Activated T-cell treated with anti-CD3 and anti-CD28 coated beads, Interleukin-2, amount 50 U/mL, for 72 hours (primary cell): ENCODE data around the gene PCNX2. TPM values are rescaled to one million over a fixed set of nuclear protein-coding genes. Genes with fewer than 3 reads are reported as not detected.

Experiments used
- ATAC-seq, 2 donors: fragments of 150-1000 bp; cut with Tn5 transposase; replicated peaks in 1 of 2; 2 replicates each; pipeline ENCODE4 v1.10.0; 2021; ENCODE audit warnings: moderate library complexity in 2 of 2, mild to moderate bottlenecking in 1 of 2
- DNase-seq, 2 donors: peaks; one replicate each; pipeline ENCODE4 v3.0.0; 2021 to 2022; ENCODE audit warnings: mixed read lengths in 1 of 2
- H3K27ac Mint-ChIP-seq: one replicate; pipeline ENCODE4 v1.8.0; 2022; ENCODE audit warnings: mild to moderate bottlenecking, moderate library complexity, mixed read lengths
- H3K27me3 Mint-ChIP-seq: one replicate; pipeline ENCODE4 v1.8.0; 2022; ENCODE audit warnings: low read depth, mixed read lengths
- H3K36me3 Mint-ChIP-seq, 2 donors: one replicate each; pipeline ENCODE4 v1.8.0; 2022; ENCODE audit warnings: mixed read lengths in 2 of 2, mild to moderate bottlenecking in 1 of 2; ENCODE audit not compliant: insufficient read depth in 2 of 2
- H3K4me1 Mint-ChIP-seq: one replicate; pipeline ENCODE4 v1.8.0; 2022; ENCODE audit warnings: low read depth, mixed read lengths
- H3K4me3 Mint-ChIP-seq, 2 donors: one replicate each; pipeline ENCODE4 v1.8.0; 2022; ENCODE audit warnings: mild to moderate bottlenecking in 2 of 2, mixed read lengths in 2 of 2, moderate library complexity in 2 of 2
- H3K9me3 Mint-ChIP-seq, 2 donors: one replicate each; pipeline ENCODE4 v1.8.0; 2022; ENCODE audit warnings: mixed read lengths in 2 of 2
- total RNA-seq, 2 donors: library from RNA; stranded (reverse); gene quantifications; one replicate each; pipeline ENCODE4 v1.2.3, GENCODE V29; 2022

The PCNX2 gene
- total RNA-seq, 2 donors from 2014 or later: 26.2 to 28.6 TPM

GRCh38 chr1:233304489-233305102 lies 9.1 kb upstream of the PCNX2 start:
- H3K36me3 Mint-ChIP-seq: no peaks in the 10 kb centered on the region
- no peak overlapping the region for H3K27ac Mint-ChIP-seq
- peak in 1 of 2 donors; percentile 39 for ATAC-seq
- no peak overlapping the region for H3K4me3 Mint-ChIP-seq
- no peaks in the 10 kb centered on the region for H3K9me3 Mint-ChIP-seq
- no peak for DNase-seq
- no peaks in the 10 kb centered on the region for H3K27me3 Mint-ChIP-seq
- no peaks in the 10 kb centered on the region for H3K4me1 Mint-ChIP-seq

DNA sequence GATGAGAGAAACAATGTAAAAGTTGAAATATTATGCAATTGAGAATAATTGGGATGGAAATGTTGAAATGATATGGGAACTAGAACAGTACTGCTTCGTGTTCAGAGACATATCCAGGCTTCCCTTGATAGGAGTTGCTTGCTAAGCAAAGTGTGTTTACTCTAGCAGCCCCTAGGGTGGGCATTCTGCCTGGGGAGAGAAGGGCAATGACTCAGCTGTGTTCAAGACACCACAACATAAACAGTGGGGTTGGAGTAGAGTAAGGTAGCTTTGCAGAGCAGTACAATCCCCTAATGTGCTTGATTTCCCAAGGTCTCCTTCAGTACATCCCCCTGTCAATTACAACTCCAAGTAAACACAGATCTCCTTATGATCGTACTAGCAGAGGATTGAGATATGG lies 4.8 kb upstream of the PCNX2 start:
- peaks cover 11% of the 10 kb centered on the region for H3K4me1 Mint-ChIP-seq
- no peaks in the 10 kb centered on the region for H3K9me3 Mint-ChIP-seq
- H3K36me3 Mint-ChIP-seq: no peaks in the 10 kb centered on the region
- no peaks in the 10 kb centered on the region for H3K27me3 Mint-ChIP-seq
- ATAC-seq (no peak), DNase-seq (no peak)
- H3K27ac Mint-ChIP-seq: no peak overlapping the region
- no peak overlapping the region for H3K4me3 Mint-ChIP-seq

DNA sequence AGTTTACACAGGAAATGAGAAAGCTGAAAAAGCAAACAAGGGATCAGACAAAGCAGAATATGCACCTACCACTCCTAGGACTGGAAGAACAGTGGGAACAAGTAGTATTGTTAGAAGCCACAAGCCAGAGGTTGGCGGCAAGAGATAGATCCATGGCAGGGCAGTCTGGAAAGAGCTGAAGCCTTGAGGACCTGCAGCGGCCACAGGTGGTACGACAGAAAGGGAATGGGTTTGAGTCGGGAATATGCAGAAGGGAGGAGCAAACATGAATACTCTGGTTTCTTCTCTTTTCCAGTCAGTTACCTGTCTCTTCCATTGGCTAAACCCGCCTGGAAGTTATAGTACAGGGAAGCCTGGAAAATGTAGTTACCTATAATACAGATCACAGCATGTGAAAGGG lies 3.9 kb upstream of the PCNX2 start:
- no peak for DNase-seq
- H3K27ac Mint-ChIP-seq: no peak overlapping the region

GRCh38 chr1:233295975-233296322 lies 424 bp upstream of the PCNX2 start:
- Mint-ChIP-seq H3K27me3 (no peaks in the 10 kb centered on the region), H3K36me3 (peaks cover 0 to 2% of the 10 kb centered on the region in 2 donors), H3K27ac (peak overlapping the region; percentile 98), H3K4me1 (peaks cover 31% of the 10 kb centered on the region), H3K9me3 (no peaks in the 10 kb centered on the region), H3K4me3 (peak overlapping the region; percentile 97 to 100)
- DNase-seq (no peak), ATAC-seq (no peak)

More for the DNA sequence above, 3.9 kb upstream of the PCNX2 start:
- peaks cover 18% of the 10 kb centered on the region for H3K4me1 Mint-ChIP-seq
- H3K36me3 Mint-ChIP-seq: peaks cover 0 to 2% of the 10 kb centered on the region in 2 donors
- no peak for ATAC-seq
- H3K9me3 Mint-ChIP-seq: no peaks in the 10 kb centered on the region
- H3K4me3 Mint-ChIP-seq: no peak overlapping the region
- H3K27me3 Mint-ChIP-seq: no peaks in the 10 kb centered on the region

- Mint-ChIP-seq H3K36me3 (peaks cover 0 to 4% of the 10 kb centered on the region in 2 donors), H3K4me1 (peaks cover 31% of the 10 kb centered on the region), H3K27ac (peak overlapping the region; percentile 64), H3K9me3 (no peaks in the 10 kb centered on the region), H3K4me3 (peak overlapping the region; percentile 97 to 100), H3K27me3 (no peaks in the 10 kb centered on the region)
- peak; percentile 79 to 82 for ATAC-seq
- peak; percentile 48 to 51 for DNase-seq
Measured at GRCh38 chr1:233294913-233295236, 650 bp downstream of the PCNX2 start.

- DNase-seq (no peak), ATAC-seq (no peak)
- peaks cover 0 to 7% of the 10 kb centered on the region in 2 donors for H3K36me3 Mint-ChIP-seq
- peak overlapping the region; percentile 83 for H3K27ac Mint-ChIP-seq
- peaks cover 31% of the 10 kb centered on the region for H3K4me1 Mint-ChIP-seq
- no peaks in the 10 kb centered on the region for H3K9me3 Mint-ChIP-seq
- H3K4me3 Mint-ChIP-seq: peak overlapping the region; percentile 97 to 100
- H3K27me3 Mint-ChIP-seq: no peaks in the 10 kb centered on the region
Measured at GRCh38 chr1:233293556-233294446, 1.7 kb downstream of the PCNX2 start.

DNA sequence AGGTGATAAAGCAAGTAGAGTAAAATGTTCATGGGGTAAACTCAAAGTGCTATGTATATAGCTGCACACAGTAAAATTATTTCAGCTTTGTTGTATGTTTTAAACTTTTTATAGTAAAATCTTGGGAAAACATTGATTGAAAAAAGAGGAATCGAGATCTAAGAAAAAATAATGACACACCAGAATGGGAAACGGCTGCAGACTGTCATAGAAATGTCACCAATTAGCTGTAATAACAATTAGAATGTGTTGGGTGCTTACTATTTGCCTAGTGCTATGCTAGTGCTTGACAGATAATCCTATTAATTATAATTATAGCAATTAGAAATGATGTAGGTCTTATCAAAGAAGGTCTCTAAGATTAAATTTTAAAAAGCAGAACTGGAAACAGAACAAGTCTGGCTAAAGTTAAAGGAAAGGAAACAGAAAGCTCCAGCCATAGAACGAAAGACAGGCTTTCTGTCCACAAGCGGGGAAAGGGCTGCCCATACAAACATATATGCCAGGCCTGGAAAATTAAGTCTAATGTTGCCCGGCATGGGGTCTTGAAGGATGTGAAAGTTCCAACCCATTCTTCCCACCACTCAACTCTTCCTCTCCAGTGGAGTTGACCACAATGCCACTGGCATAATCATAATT lies 5.0 kb downstream of the PCNX2 start:
- DNase-seq (no peak), ATAC-seq (no peak)
- Mint-ChIP-seq H3K36me3 (peaks cover 4 to 17% of the 10 kb centered on the region in 2 donors), H3K9me3 (no peaks in the 10 kb centered on the region), H3K27me3 (no peaks in the 10 kb centered on the region), H3K4me3 (no peak overlapping the region), H3K4me1 (peaks cover 23% of the 10 kb centered on the region), H3K27ac (peak overlapping the region; percentile 38)

DNA sequence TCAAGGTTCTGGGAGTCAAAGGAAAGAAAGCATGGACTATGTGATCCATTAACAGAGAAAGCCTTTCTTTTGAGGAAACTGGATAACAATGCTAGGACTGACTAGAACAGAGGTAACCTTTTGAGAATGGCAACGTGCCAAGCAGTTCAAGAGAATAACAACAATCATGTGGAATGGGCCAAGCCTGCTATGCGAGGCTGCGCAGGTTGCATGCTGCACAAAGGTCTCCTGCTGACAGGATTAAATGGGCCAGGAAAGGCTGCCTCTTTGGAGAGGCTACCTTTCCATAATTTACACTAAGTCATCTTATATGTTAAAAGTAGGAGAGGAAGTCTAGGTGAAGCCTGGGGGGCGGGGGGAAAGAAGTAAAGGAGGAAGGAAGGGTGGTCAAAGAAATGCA lies 5.8 kb downstream of the PCNX2 start:
- Mint-ChIP-seq H3K4me3 (no peak overlapping the region), H3K9me3 (no peaks in the 10 kb centered on the region), H3K27ac (no peak overlapping the region), H3K27me3 (no peaks in the 10 kb centered on the region), H3K36me3 (peaks cover 4 to 15% of the 10 kb centered on the region in 2 donors), H3K4me1 (peaks cover 19% of the 10 kb centered on the region)
- DNase-seq (no peak), ATAC-seq (no peak)

DNA sequence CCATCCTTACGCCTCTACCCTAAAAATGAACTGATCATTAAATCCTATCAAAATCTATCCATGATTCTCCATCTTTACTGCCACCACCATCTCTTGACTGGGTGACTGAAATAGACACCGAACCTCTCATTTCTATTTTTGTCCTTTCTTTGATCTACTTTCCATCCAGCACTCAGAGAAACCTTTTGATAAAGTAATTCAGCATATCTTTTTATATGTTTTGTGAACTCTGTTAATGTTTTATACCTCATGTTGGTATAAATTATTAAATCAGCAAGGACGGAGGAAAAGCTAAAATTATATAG lies 13.0 kb downstream of the PCNX2 start:
- Mint-ChIP-seq H3K27me3 (no peaks in the 10 kb centered on the region), H3K4me3 (peak overlapping the region; percentile 64 to 75), H3K9me3 (peaks cover 0 to 1% of the 10 kb centered on the region in 2 donors), H3K4me1 (peaks cover 40% of the 10 kb centered on the region), H3K36me3 (peaks cover 0 to 3% of the 10 kb centered on the region in 2 donors), H3K27ac (peak overlapping the region; percentile 79)
- no peak for DNase-seq
- ATAC-seq: peak; percentile 39 to 41

DNA sequence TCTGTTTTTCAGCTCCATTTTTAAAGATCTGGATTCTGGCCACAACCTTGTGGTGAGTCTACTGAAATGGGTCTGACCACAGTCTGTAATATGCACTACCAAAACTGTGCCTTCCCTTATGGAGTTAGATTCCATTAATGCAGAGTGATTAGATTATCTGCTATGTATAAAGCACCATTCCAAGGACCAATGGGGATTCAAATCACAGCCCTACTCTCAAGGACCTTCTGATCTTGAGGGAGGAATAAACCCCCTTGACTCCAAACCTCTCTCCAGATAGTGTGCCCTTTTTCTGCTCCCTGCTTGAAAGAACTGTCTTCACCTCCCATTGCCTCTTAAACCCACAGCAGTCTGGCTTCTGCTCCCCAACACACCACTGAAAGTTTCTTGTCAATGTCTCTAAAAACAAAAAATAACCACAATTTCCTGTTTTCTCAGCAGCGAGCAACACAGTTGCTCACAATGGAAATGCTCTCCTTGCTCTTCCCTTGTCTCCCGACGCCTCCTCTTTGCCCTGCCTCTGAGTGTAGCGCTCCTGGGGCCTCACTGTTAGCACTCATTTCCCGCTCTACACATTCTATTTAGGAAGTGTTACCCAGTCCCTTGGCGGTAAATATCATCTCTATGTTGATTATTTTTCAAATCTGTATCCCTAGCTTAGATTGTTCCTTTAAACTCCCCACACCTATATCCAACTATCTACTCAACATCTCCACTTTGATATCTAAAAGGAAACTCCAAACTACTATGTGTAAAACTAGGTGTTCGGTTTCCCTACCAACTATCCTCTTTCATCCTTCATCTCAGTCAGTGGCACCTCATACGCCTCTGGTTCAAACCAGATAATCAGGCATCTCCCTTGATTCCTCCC lies 13.6 kb downstream of the PCNX2 start:
- peak; percentile 83 to 86 for ATAC-seq
- peaks cover 40% of the 10 kb centered on the region for H3K4me1 Mint-ChIP-seq

DNA sequence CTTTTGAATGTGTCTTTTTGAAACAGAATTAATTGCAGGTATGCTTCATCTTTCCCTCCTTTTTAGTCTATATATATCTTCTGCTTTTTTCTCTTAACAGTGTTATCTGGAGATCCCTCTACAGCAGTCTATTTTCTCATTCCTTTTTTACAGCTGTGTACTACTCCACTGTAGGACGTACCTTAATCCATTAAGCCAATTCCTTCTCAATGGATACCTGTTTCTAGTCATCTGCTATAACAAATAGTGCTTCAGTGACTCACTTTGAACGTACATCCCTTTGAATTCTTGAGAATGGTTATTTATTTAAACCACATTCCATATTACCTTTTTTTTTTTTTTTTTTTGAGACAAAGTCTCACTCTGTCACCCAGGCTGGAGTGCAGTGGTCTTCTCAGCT lies 15.6 kb downstream of the PCNX2 start:
- Mint-ChIP-seq H3K27ac (no peak overlapping the region), H3K9me3 (peaks cover 0 to 1% of the 10 kb centered on the region in 2 donors), H3K36me3 (peaks cover 0 to 3% of the 10 kb centered on the region in 2 donors), H3K4me1 (peaks cover 36% of the 10 kb centered on the region), H3K4me3 (no peak overlapping the region), H3K27me3 (no peaks in the 10 kb centered on the region)
- ATAC-seq: no peak
- no peak for DNase-seq

More for the DNA sequence above, 13.6 kb downstream of the PCNX2 start:
- Mint-ChIP-seq H3K9me3 (peaks cover 0 to 1% of the 10 kb centered on the region in 2 donors), H3K27ac (peak overlapping the region; percentile 79), H3K36me3 (peaks cover 0 to 3% of the 10 kb centered on the region in 2 donors), H3K4me3 (peak overlapping the region; percentile 64 to 75), H3K27me3 (no peaks in the 10 kb centered on the region)
- peak; percentile 12 to 31 for DNase-seq

- ATAC-seq (no peak), DNase-seq (no peak)
- Mint-ChIP-seq H3K4me1 (peaks cover 29% of the 10 kb centered on the region), H3K27me3 (no peaks in the 10 kb centered on the region), H3K36me3 (peaks cover 0 to 4% of the 10 kb centered on the region in 2 donors), H3K9me3 (peaks cover 0 to 1% of the 10 kb centered on the region in 2 donors), H3K4me3 (no peak overlapping the region), H3K27ac (no peak overlapping the region)
Measured at GRCh38 chr1:233278631-233279030, 16.9 kb downstream of the PCNX2 start.
